GM12878 (cell line): Measurements from ENCODE around the gene PAPPA. TPM values are rescaled to one million over a fixed set of nuclear protein-coding genes. Genes with fewer than 3 reads are reported as not detected.

ENCODE experiments used
- ATAC-seq: fragments of 200-7000 bp; cut with Tn5 transposase; 3 replicates; pipeline ENCODE4 v1.9.1; 2020; ENCODE audit warnings: mild to moderate bottlenecking, moderate library complexity
- BruUV-seq: library from RNA; stranded (reverse); fragments of 400-500 nt; replicated peaks from 2 replicates; lab custom pipeline; 2021; lab: Mats Ljungman, UMichigan
- CTCF ChIA-PET: fragments of 300-600 bp; sonication (Branson Sonifier 250); formaldehyde crosslinking; extraction: SDS; loops from one replicate; lab custom pipeline; 2021; ENCODE audit warnings: inconsistent platforms; lab: Yijun Ruan, JAX
- POLR2A ChIA-PET: fragments of 350-600 bp; formaldehyde crosslinking; extraction: SDS; loops from one replicate; lab custom pipeline; 2021; ENCODE audit warnings: inconsistent platforms; lab: Charles Lee
- RAD21 ChIA-PET: fragments of 300-600 bp; sonication (Branson Sonifier 250); formaldehyde crosslinking; loops from one replicate; lab custom pipeline; 2023; ENCODE audit warnings: antibody characterized with exemption; ENCODE audit not compliant: unreplicated experiment; lab: Charles Lee
- SMC1A ChIA-PET: fragments of 300-600 bp; sonication (Branson Sonifier 250); formaldehyde crosslinking; loops from one replicate; lab custom pipeline; 2023; ENCODE audit not compliant: unreplicated experiment, uncharacterized antibody; lab: Charles Lee
- DNase-seq: peaks from one replicate; pipeline ENCODE4 v3.0.0-alpha.2; 2011; ENCODE audit warnings: low read depth, low spot score
- FAIRE-seq: peaks from 3 replicates; lab custom pipeline; 2011; peaks lifted over from hg19 to GRCh38; lab: Jason Lieb, UNC
- H2AFZ ChIP-seq: 2 replicates; pipeline ENCODE4 v1.6.0; 2011; ENCODE audit warnings: low read depth, low read length, control low read depth; ENCODE audit not compliant: control insufficient read depth
- H3K27ac ChIP-seq: 2 replicates; pipeline ENCODE4 v1.5.1; 2011; ENCODE audit warnings: control low read depth; ENCODE audit not compliant: control insufficient read depth, insufficient read depth
- H3K27me3 ChIP-seq, 2 experiments: replicated peaks in 1 of 2; 2 replicates each; pipeline versions ENCODE4 v1.6.0 to v1.6.1; 2011; ENCODE audit warnings: low read length in 1 of 2; ENCODE audit not compliant: control insufficient read depth in 2 of 2, insufficient read depth in 2 of 2
- H3K36me3 ChIP-seq, 2 experiments: 2 replicates each; pipeline ENCODE4 v1.5.1; 2011; ENCODE audit warnings: low read length in 1 of 2; ENCODE audit not compliant: control insufficient read depth in 2 of 2, insufficient read depth in 2 of 2
- H3K4me1 ChIP-seq: 2 replicates; pipeline ENCODE4 v1.6.1; 2011; ENCODE audit warnings: mild to moderate bottlenecking, low read length, moderate library complexity, mixed read lengths; ENCODE audit not compliant: control insufficient read depth, insufficient read depth
- H3K4me2 ChIP-seq: 2 replicates; pipeline ENCODE4 v1.6.0; 2011; ENCODE audit warnings: control low read depth; ENCODE audit not compliant: control insufficient read depth, insufficient read depth
- H3K4me3 ChIP-seq: fragments of 200-600 bp; sonication (generic); 2 replicates; pipeline ENCODE4 v1.5.1; 2016
- H3K79me2 ChIP-seq: 2 replicates; pipeline ENCODE4 v1.6.0; 2011; ENCODE audit warnings: low read length; ENCODE audit not compliant: control insufficient read depth, insufficient read depth
- H3K9ac ChIP-seq: 2 replicates; pipeline ENCODE4 v1.8.0; 2011; ENCODE audit warnings: low read length, control low read depth, mixed read lengths; ENCODE audit not compliant: control insufficient read depth, insufficient read depth
- H3K9me3 ChIP-seq: replicated peaks from 3 replicates; pipeline ENCODE4 v1.5.1; 2011; ENCODE audit warnings: mild to moderate bottlenecking, low read length; ENCODE audit not compliant: control insufficient read depth, insufficient read depth
- H4K20me1 ChIP-seq: 2 replicates; pipeline ENCODE4 v1.6.0; 2011; ENCODE audit not compliant: control insufficient read depth, insufficient read depth
- MYB ChIP-seq: fragments of 150-350 bp; IDR thresholded peaks from 2 replicates; pipeline ENCODE4 v1.6.1; 2014; ENCODE audit warnings: mild to moderate bottlenecking, low read depth, low read length, borderline replicate concordance
- NR2C1 ChIP-seq: fragments of 450-650 bp; IDR thresholded peaks from 2 replicates; pipeline ENCODE4 v1.6.1; 2017; ENCODE audit warnings: antibody characterized with exemption, mild to moderate bottlenecking, moderate library complexity
- RCOR1 ChIP-seq: conservative IDR thresholded peaks from 2 replicates; pipeline ENCODE4 v1.6.1; 2012; ENCODE audit warnings: low read depth, low read length, improper control_type of control experiment
- TAF1 ChIP-seq: IDR thresholded peaks from 2 replicates; pipeline ENCODE4 v1.6.1; 2011; ENCODE audit warnings: mild to moderate bottlenecking, low read depth, low read length, borderline replicate concordance
- ZNF592 ChIP-seq: fragments of 450-650 bp; IDR thresholded peaks from 2 replicates; pipeline ENCODE4 v1.6.1; 2017; ENCODE audit warnings: mild to moderate bottlenecking, moderate library complexity
- WGBS: methylation state at CpG from one replicate; pipeline ENCODE4 v1.1.6; 2016; ENCODE audit warnings: low lambda C conversion rate; ENCODE audit not compliant: insufficient replicate concordance, insufficient coverage; ENCODE audit errors: missing lambda C conversion rate; 5-methylcytosine and 5-hydroxymethylcytosine counted together
- in situ Hi-C: fragments of 300-500 bp; cut with MboI; formaldehyde crosslinking; loops from 9 replicates; pipeline ENCODE4 v1.14.3; 2018; ENCODE audit warnings: mixed read lengths
- intact Hi-C: fragments of 100-400 bp; cut with micrococcal nuclease; formaldehyde crosslinking; loops from one replicate; pipeline ENCODE4 v1.14.2; 2022; ENCODE audit not compliant: unreplicated experiment
- polyA plus RNA-seq, 11 experiments: library from polyadenylated mRNA; depleted of rRNA in 4 of 11; unstranded in 6 of 11; stranded (reverse) in 5 of 11; fragments of >200 nt; fragmentation: Nextera tagmentation in 4 of 11; fragmentation: Illumina TruSeq in 1 of 11; extraction: Ambion mirVana in 4 of 11; extraction: Trizol in 1 of 11; gene quantifications; 1 replicate in 1 of 11; 2 replicates in 10 of 11; pipeline versions ENCODE4 v1.2.1 to v1.2.3, GENCODE V29; 2011 to 2016; ENCODE audit warnings: inconsistent platforms in 2 of 11, missing spikeins in 2 of 11, low read depth in 1 of 11
- total RNA-seq, 4 experiments: library from RNA; depleted of rRNA in 3 of 4; stranded (reverse); fragments of >200 nt in 3 of 4; fragmentation: Illumina TruSeq in 1 of 4; extraction: Trizol in 1 of 4; gene quantifications; 2 replicates each; pipeline versions ENCODE4 v1.2.1 to v1.2.3, GENCODE V29; 2013 to 2021

Gene PAPPA
- total and polyA plus RNA-seq, 10 of the 15 experiments (the other 5 are each of a cell fraction or from before 2014, with no cell fraction given), result under 0.01 to 0.19 (median 0.02) TPM; not detected in 4

- H3K36me3 ChIP-seq, result no peaks in the 10 kb centered on the region
- H3K9me3 ChIP-seq, result no peaks in the 10 kb centered on the region
- no peak for FAIRE-seq
- H3K79me2 ChIP-seq, result no peaks in the 10 kb centered on the region
- BruUV-seq, result no TSS peak
- 89% methylated on average over 1 of the region's 1 CpG for WGBS
- CTCF ChIA-PET, result no interaction called here
- no peaks in the 10 kb centered on the region for H3K4me1 ChIP-seq
- no peak overlapping the region for H3K4me3 ChIP-seq
- no peaks in the 10 kb centered on the region for H3K27me3 ChIP-seq
- ATAC-seq, result no peak
- H3K4me2 ChIP-seq, result no peak overlapping the region
- in situ Hi-C loops (no loop called here), intact Hi-C loops (no loop called here)
- no peak overlapping the region for H2AFZ ChIP-seq
- TF ChIP-seq NR2C1 (no peak), TAF1 (no peak), ZNF592 (no peak), RCOR1 (no peak), MYB (no peak)
- POLR2A ChIA-PET, result no interaction called here
- SMC1A ChIA-PET, result no interaction called here
- no peak overlapping the region for H3K27ac ChIP-seq
- no peak for DNase-seq
- RAD21 ChIA-PET, result no interaction called here
- no peak overlapping the region for H3K9ac ChIP-seq
- H4K20me1 ChIP-seq, result no peaks in the 10 kb centered on the region
Measured at GRCh38 chr9:116432051-116432450, 278.5 kb downstream of the PAPPA start.
